ENCODE data around the gene GPR39.

DNA sequence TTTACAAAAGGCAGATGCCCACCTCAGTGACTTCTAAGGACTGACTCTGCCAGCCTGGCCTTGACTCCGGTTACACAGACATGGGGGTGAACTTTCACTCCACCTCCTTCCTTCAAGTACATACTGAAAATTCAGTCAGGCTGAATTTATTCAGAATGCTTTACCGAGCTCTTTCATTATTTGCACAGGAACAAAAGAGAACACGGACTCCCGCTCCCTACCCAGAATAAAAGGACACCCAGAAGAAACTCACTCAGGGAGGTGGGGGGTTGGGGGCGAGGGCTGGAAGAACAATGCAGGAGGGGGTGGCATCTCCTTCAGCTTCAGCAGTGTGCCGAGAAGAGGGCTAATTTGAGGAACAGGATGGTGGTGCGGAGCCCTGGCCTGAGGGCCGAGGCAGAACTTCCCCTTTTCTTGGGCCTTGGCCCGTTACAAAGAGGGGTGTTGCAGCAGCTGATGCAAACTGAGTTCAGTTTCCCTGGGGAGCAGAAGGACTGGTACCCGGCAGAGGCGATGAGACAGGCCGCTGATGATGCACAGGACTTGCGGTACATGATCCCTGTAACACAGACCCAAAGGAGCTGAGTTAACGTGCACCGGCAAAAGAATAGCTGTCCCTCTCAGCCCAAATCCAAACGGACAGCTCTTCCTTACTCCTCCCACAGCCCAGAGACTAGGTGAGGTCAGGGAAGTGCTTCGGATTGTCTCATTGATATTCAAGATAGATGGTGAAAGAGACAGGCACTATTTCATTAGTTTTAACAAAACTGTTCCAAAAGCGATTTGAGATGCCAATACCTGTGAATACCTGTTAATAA lies 229.3 kb downstream of the GPR39 start:
- TF ChIP-seq, protein P1, sequence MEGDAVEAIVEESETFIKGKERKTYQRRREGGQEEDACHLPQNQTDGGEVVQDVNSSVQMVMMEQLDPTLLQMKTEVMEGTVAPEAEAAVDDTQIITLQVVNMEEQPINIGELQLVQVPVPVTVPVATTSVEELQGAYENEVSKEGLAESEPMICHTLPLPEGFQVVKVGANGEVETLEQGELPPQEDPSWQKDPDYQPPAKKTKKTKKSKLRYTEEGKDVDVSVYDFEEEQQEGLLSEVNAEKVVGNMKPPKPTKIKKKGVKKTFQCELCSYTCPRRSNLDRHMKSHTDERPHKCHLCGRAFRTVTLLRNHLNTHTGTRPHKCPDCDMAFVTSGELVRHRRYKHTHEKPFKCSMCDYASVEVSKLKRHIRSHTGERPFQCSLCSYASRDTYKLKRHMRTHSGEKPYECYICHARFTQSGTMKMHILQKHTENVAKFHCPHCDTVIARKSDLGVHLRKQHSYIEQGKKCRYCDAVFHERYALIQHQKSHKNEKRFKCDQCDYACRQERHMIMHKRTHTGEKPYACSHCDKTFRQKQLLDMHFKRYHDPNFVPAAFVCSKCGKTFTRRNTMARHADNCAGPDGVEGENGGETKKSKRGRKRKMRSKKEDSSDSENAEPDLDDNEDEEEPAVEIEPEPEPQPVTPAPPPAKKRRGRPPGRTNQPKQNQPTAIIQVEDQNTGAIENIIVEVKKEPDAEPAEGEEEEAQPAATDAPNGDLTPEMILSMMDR (IDR thresholded peaks at IDR 0.05), result no peak
- TF ChIP-seq POLR2A (IDR thresholded peaks at IDR 0.05), result no peak

Measured in uterus (tissue), 2 donors.